ENCODE data around the gene GGA3. TPM values are rescaled to one million over a fixed set of nuclear protein-coding genes. Genes with fewer than 3 reads are reported as not detected.

GGA3 gene
- total and polyA plus RNA-seq, 2 donors from 2014 or later, result 8.0 to 49.2 TPM

DNA sequence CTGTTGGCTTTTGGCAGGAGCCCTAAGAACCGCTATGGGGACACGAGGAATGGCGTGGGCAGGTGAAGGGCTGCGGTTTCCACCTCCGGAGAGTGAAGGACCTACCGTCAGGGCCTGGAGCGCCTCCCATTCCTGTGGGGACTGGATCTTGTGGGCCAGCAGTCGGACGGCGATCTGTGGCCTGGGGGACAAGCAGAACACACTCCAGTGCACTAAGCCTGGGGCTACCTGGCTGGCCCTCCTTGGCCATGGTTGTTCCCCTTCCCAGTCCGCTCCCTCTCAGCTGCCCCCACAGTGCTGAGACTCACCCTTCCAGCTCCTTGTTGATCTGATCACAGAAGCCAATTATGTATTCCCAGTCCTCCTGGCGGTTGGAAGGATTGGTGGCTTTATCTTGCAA is 15.0 kb downstream of the GGA3 start:
- intact Hi-C loops (cut with DNase I), result no loop called here
- TF ChIP-seq, protein P1, sequence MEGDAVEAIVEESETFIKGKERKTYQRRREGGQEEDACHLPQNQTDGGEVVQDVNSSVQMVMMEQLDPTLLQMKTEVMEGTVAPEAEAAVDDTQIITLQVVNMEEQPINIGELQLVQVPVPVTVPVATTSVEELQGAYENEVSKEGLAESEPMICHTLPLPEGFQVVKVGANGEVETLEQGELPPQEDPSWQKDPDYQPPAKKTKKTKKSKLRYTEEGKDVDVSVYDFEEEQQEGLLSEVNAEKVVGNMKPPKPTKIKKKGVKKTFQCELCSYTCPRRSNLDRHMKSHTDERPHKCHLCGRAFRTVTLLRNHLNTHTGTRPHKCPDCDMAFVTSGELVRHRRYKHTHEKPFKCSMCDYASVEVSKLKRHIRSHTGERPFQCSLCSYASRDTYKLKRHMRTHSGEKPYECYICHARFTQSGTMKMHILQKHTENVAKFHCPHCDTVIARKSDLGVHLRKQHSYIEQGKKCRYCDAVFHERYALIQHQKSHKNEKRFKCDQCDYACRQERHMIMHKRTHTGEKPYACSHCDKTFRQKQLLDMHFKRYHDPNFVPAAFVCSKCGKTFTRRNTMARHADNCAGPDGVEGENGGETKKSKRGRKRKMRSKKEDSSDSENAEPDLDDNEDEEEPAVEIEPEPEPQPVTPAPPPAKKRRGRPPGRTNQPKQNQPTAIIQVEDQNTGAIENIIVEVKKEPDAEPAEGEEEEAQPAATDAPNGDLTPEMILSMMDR (IDR thresholded peaks at IDR 0.05; ENCODE audit: borderline replicate concordance, extremely low read depth, insufficient read depth), result no peak
- Histone ChIP-seq H3K36me3 (ENCODE audit: control insufficient read depth in 2 of 3, insufficient read depth in 3 of 3, low read length in 3 of 3) (peaks cover 7 to 50% (median 31%) of the 10 kb centered on the region in 3 donors), H3K27me3 (ENCODE audit: control insufficient read depth, insufficient read depth, low read length) (no peaks in the 10 kb centered on the region), H3K4me1 (ENCODE audit: control insufficient read depth in 2 of 3, insufficient read depth in 2 of 3, low read depth in 1 of 3, low read length in 3 of 3) (peaks cover 0 to 4% (median 0%) of the 10 kb centered on the region in 3 donors), H3K9me3 (ENCODE audit: control insufficient read depth in 2 of 3, insufficient read depth in 1 of 3, low read length in 3 of 3) (no peaks in the 10 kb centered on the region), H3K9ac (ENCODE audit: low read length in 3 of 3) (no peak overlapping the region), H3K4me3 (ENCODE audit: low read length in 3 of 3) (no peak overlapping the region), H3K27ac (ENCODE audit: low read depth in 2 of 2, low read length in 2 of 2) (no peak overlapping the region)
- FAIRE-seq, result no peak
- DNase-seq, result no peak

DNA sequence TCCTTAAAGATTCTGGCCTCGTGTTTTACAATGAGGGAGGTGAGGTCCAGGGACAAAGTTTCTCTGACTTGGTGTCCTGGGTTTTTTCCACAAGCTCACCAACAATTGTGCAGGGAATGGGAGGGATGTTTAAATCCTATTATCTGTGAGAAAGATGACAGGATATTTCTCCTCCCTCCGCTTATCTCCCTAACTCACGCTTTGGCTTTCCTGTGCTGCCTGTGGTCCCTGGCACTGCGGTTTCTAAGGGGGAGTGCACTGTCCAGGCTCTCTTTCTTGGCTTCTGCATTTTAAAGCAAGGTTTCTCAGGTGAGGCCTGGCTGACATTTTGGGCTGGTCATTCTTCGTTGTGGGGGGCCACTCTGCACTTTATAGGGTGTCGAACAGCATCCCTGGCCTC is 16.4 kb downstream of the GGA3 start:
- intact Hi-C loops (cut with DNase I), result no loop called here
- no peaks in the 10 kb centered on the region for H3K27me3 ChIP-seq (ENCODE audit: control insufficient read depth, insufficient read depth, low read length)
- FAIRE-seq (no peak), DNase-seq (no peak)
- no peak overlapping the region for H3K4me3 ChIP-seq (ENCODE audit: low read length in 3 of 3)
- H3K9ac ChIP-seq (ENCODE audit: low read length in 3 of 3), result no peak overlapping the region
- H3K36me3 ChIP-seq (ENCODE audit: control insufficient read depth in 2 of 3, insufficient read depth in 3 of 3, low read length in 3 of 3), result peaks cover 8 to 56% (median 38%) of the 10 kb centered on the region in 3 donors
- H3K4me1 ChIP-seq (ENCODE audit: control insufficient read depth in 2 of 3, insufficient read depth in 2 of 3, low read depth in 1 of 3, low read length in 3 of 3), result peaks cover 0 to 1% (median 0%) of the 10 kb centered on the region in 3 donors
- no peaks in the 10 kb centered on the region for H3K9me3 ChIP-seq (ENCODE audit: control insufficient read depth in 2 of 3, insufficient read depth in 1 of 3, low read length in 3 of 3)
- H3K27ac ChIP-seq (ENCODE audit: low read depth in 2 of 2, low read length in 2 of 2), result no peak overlapping the region
- TF ChIP-seq, protein P1 (IDR thresholded peaks at IDR 0.05; ENCODE audit: borderline replicate concordance, extremely low read depth, insufficient read depth), result no peak

DNA sequence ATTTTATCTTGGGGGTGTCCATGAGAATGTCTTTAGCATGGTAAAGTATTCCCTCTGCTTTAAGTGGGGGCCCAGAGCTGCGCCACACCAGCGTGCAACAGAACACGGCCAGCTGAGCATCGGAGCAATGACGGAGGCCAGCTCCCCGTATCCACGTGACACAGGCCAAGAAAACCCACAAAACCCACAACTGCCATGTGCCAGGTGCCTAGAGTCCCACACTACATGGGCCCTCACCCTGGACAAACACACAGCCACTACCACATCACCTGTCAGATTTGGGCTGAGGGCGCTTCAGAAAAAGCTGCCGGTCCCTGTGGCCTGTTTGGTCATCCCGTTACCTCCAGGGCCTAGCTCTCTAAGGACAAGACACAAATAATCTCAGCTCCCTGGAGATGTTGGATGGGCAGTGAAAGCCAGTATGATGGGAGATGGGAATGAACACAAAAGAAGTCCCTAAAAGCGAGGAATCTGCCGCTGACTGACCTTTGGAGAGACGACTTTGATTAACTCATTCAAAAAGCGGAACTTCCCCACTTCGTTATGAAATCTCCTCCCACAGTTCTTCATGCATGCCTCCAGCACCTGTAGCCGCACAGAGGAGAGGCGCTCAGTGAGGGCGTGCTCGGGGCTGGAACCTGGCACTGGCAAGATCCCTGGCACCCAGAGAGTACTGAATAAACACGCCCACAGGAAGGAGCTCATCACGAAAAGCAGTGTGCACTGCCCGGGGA is 17.1 kb downstream of the GGA3 start:
- H3K4me1 ChIP-seq (ENCODE audit: control insufficient read depth in 2 of 3, insufficient read depth in 2 of 3, low read depth in 1 of 3, low read length in 3 of 3), result no peaks in the 10 kb centered on the region
- no peak overlapping the region for H3K9ac ChIP-seq (ENCODE audit: low read length in 3 of 3)
- H3K27ac ChIP-seq (ENCODE audit: low read depth in 2 of 2, low read length in 2 of 2), result no peak overlapping the region
- FAIRE-seq, result no peak
- intact Hi-C loops (cut with DNase I), result no loop called here
- DNase-seq, result no peak
- H3K4me3 ChIP-seq (ENCODE audit: low read length in 3 of 3), result no peak overlapping the region
- no peaks in the 10 kb centered on the region for H3K9me3 ChIP-seq (ENCODE audit: control insufficient read depth in 2 of 3, insufficient read depth in 1 of 3, low read length in 3 of 3)
- TF ChIP-seq, protein P1 (IDR thresholded peaks at IDR 0.05; ENCODE audit: borderline replicate concordance, extremely low read depth, insufficient read depth), result no peak
- no peaks in the 10 kb centered on the region for H3K27me3 ChIP-seq (ENCODE audit: control insufficient read depth, insufficient read depth, low read length)
- H3K36me3 ChIP-seq (ENCODE audit: control insufficient read depth in 2 of 3, insufficient read depth in 3 of 3, low read length in 3 of 3), result peaks cover 8 to 59% (median 38%) of the 10 kb centered on the region in 3 donors

All from kidney (tissue), 14 donors.